GM23248 (cell line): ENCODE results near the gene NCAPD2. TPM values are rescaled to one million over a fixed set of nuclear protein-coding genes. Genes with fewer than 3 reads are reported as not detected.

Experiments used
- DNase-seq: peaks from one replicate; pipeline ENCODE4 v3.0.0-alpha.2; 2015
- H2AFZ ChIP-seq: fragments of 200-600 bp; sonication (generic); 2 replicates; pipeline ENCODE4 v1.6.1; 2016; ENCODE audit warnings: antibody characterized with exemption
- H3F3A ChIP-seq: fragments of 200-600 bp; sonication (generic); 2 replicates; pipeline ENCODE4 v1.6.1; 2016; ENCODE audit warnings: mild to moderate bottlenecking, antibody characterized with exemption, mixed run types; ENCODE audit not compliant: insufficient read depth
- H3K27ac ChIP-seq: fragments of 200-600 bp; sonication (generic); 2 replicates; pipeline ENCODE4 v1.5.1; 2016; ENCODE audit warnings: mild to moderate bottlenecking
- H3K27me3 ChIP-seq: fragments of 200-600 bp; sonication (generic); replicated peaks from 2 replicates; pipeline ENCODE4 v1.6.1; 2016; ENCODE audit warnings: mild to moderate bottlenecking; ENCODE audit not compliant: insufficient read depth
- H3K36me3 ChIP-seq: fragments of 200-600 bp; sonication (generic); 2 replicates; pipeline ENCODE4 v1.6.1; 2016; ENCODE audit warnings: low read depth, mild to moderate bottlenecking
- H3K4me1 ChIP-seq: fragments of 200-600 bp; sonication (generic); 2 replicates; pipeline ENCODE4 v1.6.1; 2016; ENCODE audit warnings: mild to moderate bottlenecking; ENCODE audit not compliant: insufficient read depth
- H3K4me2 ChIP-seq: fragments of 200-600 bp; sonication (generic); one replicate; pipeline ENCODE4 v1.6.1; 2016; ENCODE audit warnings: mild to moderate bottlenecking; ENCODE audit not compliant: unreplicated experiment
- H3K4me3 ChIP-seq: fragments of 200-600 bp; sonication (generic); 2 replicates; pipeline ENCODE4 v1.5.1; 2016; ENCODE audit warnings: mild to moderate bottlenecking
- H3K79me2 ChIP-seq: fragments of 200-600 bp; sonication (generic); 2 replicates; pipeline ENCODE4 v1.6.1; 2016; ENCODE audit warnings: mild to moderate bottlenecking; ENCODE audit not compliant: insufficient read depth
- H3K9ac ChIP-seq: fragments of 200-600 bp; sonication (generic); 2 replicates; pipeline ENCODE4 v1.6.1; 2016; ENCODE audit warnings: mild to moderate bottlenecking
- H3K9me2 ChIP-seq: fragments of 200-600 bp; sonication (generic); 2 replicates; pipeline ENCODE4 v1.6.1; 2016; ENCODE audit warnings: mixed run types, mild to moderate bottlenecking, moderate library complexity; ENCODE audit not compliant: insufficient read depth
- H3K9me3 ChIP-seq: fragments of 200-600 bp; sonication (generic); one replicate; pipeline ENCODE4 v1.6.1; 2017; ENCODE audit warnings: low read depth
- H4K20me1 ChIP-seq: fragments of 200-600 bp; sonication (generic); 2 replicates; pipeline ENCODE4 v1.6.0; 2016; ENCODE audit not compliant: insufficient read depth
- EZH2 ChIP-seq: fragments of 200-600 bp; sonication (generic); IDR thresholded peaks from 2 replicates; pipeline ENCODE4 v1.6.1; 2018; ENCODE audit warnings: antibody characterized with exemption, mild to moderate bottlenecking; ENCODE audit not compliant: insufficient read depth, poor library complexity, severe bottlenecking
- EZH2phosphoT487 ChIP-seq: fragments of 200-600 bp; sonication (generic); IDR thresholded peaks from 2 replicates; pipeline ENCODE4 v1.6.1; 2018; ENCODE audit warnings: antibody characterized with exemption, moderate library complexity, mild to moderate bottlenecking, low read depth; ENCODE audit not compliant: insufficient read depth
- WGBS, 2 experiments: methylation state at CpG; one replicate each; pipeline ENCODE4 v1.1.6; 2015 to 2017; ENCODE audit warnings: low lambda C conversion rate in 2 of 2, low coverage in 1 of 2; ENCODE audit errors: missing lambda C conversion rate in 2 of 2; 5-methylcytosine and 5-hydroxymethylcytosine counted together
- in situ Hi-C: fragments of 300-500 bp; cut with MboI; formaldehyde crosslinking; loops from 2 replicates; pipeline ENCODE4 v1.15.0; 2020
- polyA plus RNA-seq: library from polyadenylated mRNA; unstranded; fragments of >200 nt; fragmentation: Nextera tagmentation; extraction: Ambion mirVana; gene quantifications from 2 replicates; pipeline ENCODE4 v1.2.1, GENCODE V29; 2016
- total RNA-seq: library from RNA; depleted of rRNA; stranded (reverse); fragments of >200 nt; shearing (Covaris generic); gene quantifications from 2 replicates; pipeline ENCODE4 v1.2.3, GENCODE V29; 2014

NCAPD2 gene
- total and polyA plus RNA-seq, 2 experiments from 2014 or later: 15.5 to 26.3 TPM

- Histone ChIP-seq H3K4me3 (no peak overlapping the region), H3K36me3 (peaks cover 23% of the 10 kb centered on the region; the same call in 1 of the 2 replicates), H3K4me2 (no peak overlapping the region), H4K20me1 (no peaks in the 10 kb centered on the region), H3K27ac (no peak overlapping the region), H3K9ac (no peak overlapping the region), H3K9me3 (no peaks in the 10 kb centered on the region), H3K9me2 (no peaks in the 10 kb centered on the region), H3F3A (no peaks in the 10 kb centered on the region), H2AFZ (no peak overlapping the region), H3K4me1 (no peaks in the 10 kb centered on the region), H3K27me3 (no peaks in the 10 kb centered on the region), H3K79me2 (peaks cover 46% of the 10 kb centered on the region)
- no peak for DNase-seq
- in situ Hi-C loops: no loop called here
- WGBS, 2 experiments: 71 to 72% methylated on average over 7 of the region's 7 CpGs
- TF ChIP-seq EZH2 (no peak), EZH2phosphoT487 (no peak)
These were observed 14.2 kb downstream of the NCAPD2 start for GRCh38 chr12:6508087-6508486.

GRCh38 chr12:6520186-6520585 lies 26.3 kb downstream of the NCAPD2 start:
- Histone ChIP-seq H2AFZ (no peak overlapping the region), H3F3A (no peaks in the 10 kb centered on the region), H3K36me3 (peaks cover 49% of the 10 kb centered on the region), H3K4me2 (no peak overlapping the region), H3K79me2 (no peaks in the 10 kb centered on the region), H3K9me2 (no peaks in the 10 kb centered on the region), H3K9me3 (no peaks in the 10 kb centered on the region), H3K9ac (no peak overlapping the region), H3K4me1 (no peaks in the 10 kb centered on the region), H3K27ac (no peak overlapping the region), H3K4me3 (no peak overlapping the region), H3K27me3 (no peaks in the 10 kb centered on the region), H4K20me1 (no peaks in the 10 kb centered on the region)
- TF ChIP-seq EZH2phosphoT487 (no peak), EZH2 (no peak)
- DNase-seq: no peak
- in situ Hi-C loops: no loop called here
- 83 to 86% methylated on average over 3 of the region's 3 CpGs for WGBS, 2 experiments

- H3K9ac ChIP-seq: no peak overlapping the region
- no peaks in the 10 kb centered on the region for H3K9me2 ChIP-seq
- H3K4me3 ChIP-seq: no peak overlapping the region
- in situ Hi-C loops: no loop called here
- TF ChIP-seq EZH2phosphoT487 (no peak), EZH2 (no peak)
- no peaks in the 10 kb centered on the region for H4K20me1 ChIP-seq
- H2AFZ ChIP-seq: no peak overlapping the region
- no peaks in the 10 kb centered on the region for H3K27me3 ChIP-seq
- no peaks in the 10 kb centered on the region for H3K79me2 ChIP-seq
- WGBS, 2 experiments: 82 to 84% methylated on average over 10 of the region's 10 CpGs
- H3K27ac ChIP-seq: no peak overlapping the region
- no peak overlapping the region for H3K4me2 ChIP-seq
- H3K9me3 ChIP-seq: no peaks in the 10 kb centered on the region
- H3K36me3 ChIP-seq: peaks cover 49% of the 10 kb centered on the region
- no peak for DNase-seq
- H3K4me1 ChIP-seq: no peaks in the 10 kb centered on the region
- no peaks in the 10 kb centered on the region for H3F3A ChIP-seq
These were observed 28.3 kb downstream of the NCAPD2 start for GRCh38 chr12:6522193-6522592.

- peaks cover 42% of the 10 kb centered on the region for H3K36me3 ChIP-seq
- H3K4me2 ChIP-seq: no peak overlapping the region
- in situ Hi-C loops: no loop called here
- no peaks in the 10 kb centered on the region for H3K9me3 ChIP-seq
- H3F3A ChIP-seq: no peaks in the 10 kb centered on the region
- H4K20me1 ChIP-seq: no peaks in the 10 kb centered on the region
- H3K9me2 ChIP-seq: no peaks in the 10 kb centered on the region
- 76 to 79% methylated on average over 3 of the region's 3 CpGs for WGBS, 2 experiments
- no peak overlapping the region for H3K4me3 ChIP-seq
- no peak overlapping the region for H2AFZ ChIP-seq
- no peak overlapping the region for H3K27ac ChIP-seq
- H3K9ac ChIP-seq: no peak overlapping the region
- H3K4me1 ChIP-seq: no peaks in the 10 kb centered on the region
- DNase-seq: no peak
- TF ChIP-seq EZH2phosphoT487 (no peak), EZH2 (no peak)
- H3K27me3 ChIP-seq: no peaks in the 10 kb centered on the region
- H3K79me2 ChIP-seq: no peaks in the 10 kb centered on the region
These were observed 29.8 kb downstream of the NCAPD2 start for GRCh38 chr12:6523708-6524107.

GRCh38 chr12:6524648-6525047 lies 30.7 kb downstream of the NCAPD2 start:
- Histone ChIP-seq H3K4me1 (no peaks in the 10 kb centered on the region), H3K4me2 (no peak overlapping the region), H3K9ac (no peak overlapping the region), H3K79me2 (no peaks in the 10 kb centered on the region), H3K4me3 (no peak overlapping the region), H4K20me1 (no peaks in the 10 kb centered on the region), H3K36me3 (peaks cover 36% of the 10 kb centered on the region), H3K9me2 (no peaks in the 10 kb centered on the region), H3K27me3 (no peaks in the 10 kb centered on the region), H3K9me3 (no peaks in the 10 kb centered on the region), H3F3A (no peaks in the 10 kb centered on the region), H2AFZ (no peak overlapping the region), H3K27ac (no peak overlapping the region)
- DNase-seq: no peak
- in situ Hi-C loops: no loop called here
- TF ChIP-seq EZH2 (no peak), EZH2phosphoT487 (no peak)
- 99% methylated on average over 5 of the region's 5 CpGs for WGBS, 2 experiments
